ENCODE measurements around the gene CACTIN. TPM values are rescaled to one million over a fixed set of nuclear protein-coding genes. Genes with fewer than 3 reads are reported as not detected.
"Not testable (repeated sequence)": the region's sequence is repeated elsewhere in the genome, so short reads cannot be mapped to it uniquely, and the experiment has no call there.

The CACTIN gene
- total RNA-seq, 2 experiments from 2014 or later: 25.2 to 27.2 TPM

DNA sequence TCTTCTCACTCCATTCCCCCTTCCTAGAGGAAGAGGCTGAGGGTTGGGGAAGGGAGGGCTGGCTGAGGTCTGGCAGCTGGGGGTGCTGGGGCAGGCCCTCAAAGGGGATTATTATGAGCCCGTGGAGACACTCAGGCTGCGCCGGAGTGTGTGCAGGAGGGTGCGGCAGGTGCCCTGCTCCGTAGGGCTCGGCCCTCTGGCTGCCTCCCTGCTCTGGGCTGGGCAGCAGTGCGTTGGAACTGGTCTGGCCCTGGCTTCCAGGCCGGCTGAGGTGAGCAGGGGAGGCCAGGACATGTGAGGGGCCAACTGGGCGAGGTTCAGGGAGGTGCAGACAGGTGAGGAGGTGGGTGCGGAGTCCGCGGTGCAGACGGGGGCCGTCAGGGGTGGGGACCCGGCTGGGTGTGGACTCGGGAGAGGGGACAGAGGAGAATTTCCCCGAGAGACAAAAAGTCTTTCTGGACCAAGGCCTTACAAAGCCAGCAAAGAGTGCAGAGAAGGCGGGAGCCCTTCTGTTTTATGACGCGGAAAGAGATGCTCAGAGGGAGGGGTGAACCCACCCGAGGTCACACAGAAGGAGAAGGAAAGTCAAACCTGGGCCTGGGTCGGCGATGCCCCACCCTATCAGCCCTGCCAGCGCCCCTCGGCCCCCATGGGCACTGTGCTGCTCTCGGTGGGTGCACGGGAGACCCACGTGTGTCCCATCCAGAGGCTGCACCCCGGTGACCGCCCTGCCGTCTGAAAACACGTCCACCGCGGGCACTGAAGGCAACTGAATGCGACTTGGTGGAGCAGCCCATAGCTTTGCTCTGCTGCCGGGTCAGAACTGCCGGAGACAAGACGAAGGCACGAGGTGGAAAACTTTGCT, 42.7 kb upstream of the CACTIN start:
- POLR2A ChIA-PET: no interaction called here
- H3K27ac Mint-ChIP-seq: no peak overlapping the region

DNA sequence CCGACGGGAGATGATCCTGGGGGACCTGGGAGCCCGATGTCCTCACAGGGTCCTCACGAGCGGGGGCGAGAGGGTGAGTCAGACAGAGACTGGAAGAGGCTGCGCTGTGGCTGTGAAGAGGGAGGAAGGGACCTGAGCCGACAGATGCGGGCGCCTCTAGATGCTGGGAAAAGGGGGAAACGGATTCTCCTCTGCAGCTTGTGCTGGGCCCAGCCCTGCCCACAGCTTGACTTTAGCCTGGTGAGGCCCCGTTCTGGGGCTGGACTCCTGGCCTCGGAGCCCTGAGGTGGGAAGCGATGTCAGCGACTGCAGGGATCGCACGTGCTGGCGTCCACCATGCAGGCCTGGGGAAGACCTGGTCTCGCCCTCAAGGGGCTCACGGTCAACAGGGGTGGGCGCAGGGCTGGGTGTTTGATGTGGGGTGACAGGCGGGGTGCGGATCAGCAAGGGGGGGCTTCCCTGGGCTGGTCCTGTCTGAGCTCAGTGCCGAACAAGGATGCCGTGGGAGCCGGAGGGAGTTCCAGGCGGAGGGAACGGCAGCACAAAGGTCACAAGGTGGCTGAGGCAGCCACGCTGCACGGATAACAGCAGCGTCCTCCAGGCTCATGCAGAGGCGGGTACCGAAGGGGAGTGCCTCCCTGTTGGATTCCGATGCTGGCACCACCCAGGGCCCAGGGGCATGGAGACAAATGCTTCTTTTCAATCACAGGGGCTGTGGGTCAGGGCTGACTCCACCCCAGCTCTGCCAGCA, 41.9 kb upstream of the CACTIN start:
- no peak overlapping the region for H3K27ac Mint-ChIP-seq
- intact Hi-C loops (cut with micrococcal nuclease): no loop called here
- CTCF ChIA-PET: interaction anchor here (3.5 to 3.9 kb wide), 2 partner anchors 24 to 39 kb away, joined by 15 to 21 read pairs; partner anchors contain the start of gene TJP3
- no peaks in the 10 kb centered on the region for H3K27me3 Mint-ChIP-seq
- H3K4me1 Mint-ChIP-seq (ENCODE audit: low read depth): peaks cover 21% of the 10 kb centered on the region
- peaks cover 5% of the 10 kb centered on the region for H3K36me3 Mint-ChIP-seq
- H3K9me3 Mint-ChIP-seq: no peaks in the 10 kb centered on the region
- POLR2A ChIA-PET: no interaction called here
- H3K4me3 Mint-ChIP-seq: no peak overlapping the region
- no peak for DNase-seq

More for the DNA sequence above, 42.7 kb upstream of the CACTIN start:
- no peaks in the 10 kb centered on the region for H3K9me3 Mint-ChIP-seq
- intact Hi-C loops (cut with micrococcal nuclease): no loop called here
- no peaks in the 10 kb centered on the region for H3K27me3 Mint-ChIP-seq
- H3K4me1 Mint-ChIP-seq (ENCODE audit: low read depth): peaks cover 21% of the 10 kb centered on the region
- CTCF ChIA-PET: interaction anchor here (3.9 kb wide), 1 partner anchor 38 kb away, joined by 21 read pairs; the partner anchor contains the start of gene TJP3
- no peak for DNase-seq
- peaks cover 2% of the 10 kb centered on the region for H3K36me3 Mint-ChIP-seq
- H3K4me3 Mint-ChIP-seq: no peak overlapping the region

DNA sequence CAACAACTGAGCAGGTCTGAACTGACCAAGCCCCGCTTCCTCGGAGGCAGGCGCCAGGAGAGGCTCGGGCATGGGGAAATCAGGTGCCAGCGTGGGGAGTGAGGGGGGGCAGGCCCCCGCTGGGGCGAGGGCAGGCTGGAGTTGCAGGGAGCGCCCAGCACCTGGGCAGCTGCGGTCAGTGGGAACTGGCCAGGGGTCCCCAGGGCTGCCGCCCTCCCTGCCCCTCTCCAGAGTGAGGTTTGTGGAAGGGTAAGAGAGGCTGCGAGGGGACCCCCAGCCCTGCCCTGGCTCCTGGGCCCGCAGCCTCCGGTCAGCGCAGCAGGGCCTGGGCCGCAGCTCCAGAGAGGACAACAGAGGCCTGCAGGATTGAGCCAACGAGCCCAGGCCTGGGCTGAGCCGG, 41.2 kb upstream of the CACTIN start:
- H3K27me3 Mint-ChIP-seq: no peaks in the 10 kb centered on the region
- intact Hi-C loops (cut with micrococcal nuclease): no loop called here
- no peak for DNase-seq
- CTCF ChIA-PET: interaction anchor here (0.7 to 3.9 kb wide), 5 partner anchors 25 to 113 kb away, joined by 3 to 21 read pairs (median 13); partner anchors contain the start of genes PIP5K1C and TJP3
- H3K9me3 Mint-ChIP-seq: no peaks in the 10 kb centered on the region
- peaks cover 19% of the 10 kb centered on the region for H3K4me1 Mint-ChIP-seq (ENCODE audit: low read depth)
- POLR2A ChIA-PET: no interaction called here
- H3K36me3 Mint-ChIP-seq: peaks cover 3% of the 10 kb centered on the region
- H3K27ac Mint-ChIP-seq: no peak overlapping the region
- no peak overlapping the region for H3K4me3 Mint-ChIP-seq

DNA sequence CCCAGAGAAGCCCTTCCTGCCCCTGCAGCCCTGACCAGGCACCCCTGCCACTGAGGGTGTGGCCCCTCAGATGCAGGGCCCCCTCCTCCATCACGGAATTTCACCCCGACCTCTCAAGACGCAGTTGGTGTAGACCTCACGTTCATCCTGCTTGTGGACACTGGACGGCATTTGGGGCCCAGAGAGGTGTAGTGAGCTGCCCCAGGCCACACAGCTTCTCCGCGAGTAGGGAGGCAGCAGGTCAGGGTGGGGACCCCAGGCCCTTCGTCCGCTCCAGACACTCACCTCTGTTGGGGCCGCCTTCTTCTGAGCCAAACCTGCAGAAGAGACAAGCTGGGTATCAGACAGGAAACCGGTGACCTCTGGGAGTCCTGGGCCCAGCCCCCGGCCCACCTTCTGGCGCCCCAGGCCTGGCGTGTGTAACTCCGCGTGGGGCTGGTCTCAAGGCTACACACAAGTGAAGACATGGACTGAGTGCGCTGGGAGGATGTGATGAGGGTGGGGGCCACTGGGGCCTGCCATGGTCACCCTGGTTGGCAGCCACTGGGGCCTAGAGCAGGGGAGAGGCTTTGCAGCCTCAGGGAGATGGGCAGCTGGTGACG, 40.5 kb upstream of the CACTIN start:
- no peaks in the 10 kb centered on the region for H3K27me3 Mint-ChIP-seq
- no peak for DNase-seq
- ChIA-PET CTCF (interaction anchor here (0.7 to 3.9 kb wide), 8 partner anchors 25 to 122 kb away, joined by 3 to 21 read pairs (median 9); partner anchors contain the start of genes PIP5K1C and TJP3), POLR2A (no interaction called here)
- peaks cover 15% of the 10 kb centered on the region for H3K4me1 Mint-ChIP-seq (ENCODE audit: low read depth)
- no peaks in the 10 kb centered on the region for H3K9me3 Mint-ChIP-seq
- intact Hi-C loops (cut with micrococcal nuclease): no loop called here
- no peak overlapping the region for H3K4me3 Mint-ChIP-seq
- H3K27ac Mint-ChIP-seq: no peak overlapping the region
- peaks cover 3% of the 10 kb centered on the region for H3K36me3 Mint-ChIP-seq

DNA sequence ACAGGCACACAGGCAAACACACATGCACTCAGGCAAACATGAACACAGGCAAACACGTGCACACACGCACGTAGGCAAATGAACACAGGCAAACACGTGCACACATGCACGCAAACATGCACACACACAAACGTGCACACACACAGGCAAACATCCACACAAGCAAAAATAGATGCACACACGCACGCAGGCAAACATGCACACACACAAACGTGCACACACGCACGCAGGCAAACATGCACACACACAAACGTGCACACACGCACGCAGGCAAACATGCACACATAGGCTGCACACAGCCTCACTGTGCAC, 39.9 kb upstream of the CACTIN start:
- H3K4me1 Mint-ChIP-seq (ENCODE audit: low read depth): peaks cover 10% of the 10 kb centered on the region
- H3K4me3 Mint-ChIP-seq, H3K36me3 Mint-ChIP-seq, H3K27me3 Mint-ChIP-seq, POLR2A ChIA-PET, DNase-seq, H3K27ac Mint-ChIP-seq, H3K9me3 Mint-ChIP-seq: not testable (repeated sequence)
- CTCF ChIA-PET: interaction anchor here (0.6 to 3.9 kb wide), 11 partner anchors 8 to 1833 kb away, joined by 3 to 21 read pairs (median 6); partner anchors contain the start of genes PIP5K1C and TJP3
- intact Hi-C loops (cut with micrococcal nuclease): loop anchor here (1.0 kb wide), 2 partner anchors 34 to 40 kb away; partner anchors contain the start of gene PIP5K1C

DNA sequence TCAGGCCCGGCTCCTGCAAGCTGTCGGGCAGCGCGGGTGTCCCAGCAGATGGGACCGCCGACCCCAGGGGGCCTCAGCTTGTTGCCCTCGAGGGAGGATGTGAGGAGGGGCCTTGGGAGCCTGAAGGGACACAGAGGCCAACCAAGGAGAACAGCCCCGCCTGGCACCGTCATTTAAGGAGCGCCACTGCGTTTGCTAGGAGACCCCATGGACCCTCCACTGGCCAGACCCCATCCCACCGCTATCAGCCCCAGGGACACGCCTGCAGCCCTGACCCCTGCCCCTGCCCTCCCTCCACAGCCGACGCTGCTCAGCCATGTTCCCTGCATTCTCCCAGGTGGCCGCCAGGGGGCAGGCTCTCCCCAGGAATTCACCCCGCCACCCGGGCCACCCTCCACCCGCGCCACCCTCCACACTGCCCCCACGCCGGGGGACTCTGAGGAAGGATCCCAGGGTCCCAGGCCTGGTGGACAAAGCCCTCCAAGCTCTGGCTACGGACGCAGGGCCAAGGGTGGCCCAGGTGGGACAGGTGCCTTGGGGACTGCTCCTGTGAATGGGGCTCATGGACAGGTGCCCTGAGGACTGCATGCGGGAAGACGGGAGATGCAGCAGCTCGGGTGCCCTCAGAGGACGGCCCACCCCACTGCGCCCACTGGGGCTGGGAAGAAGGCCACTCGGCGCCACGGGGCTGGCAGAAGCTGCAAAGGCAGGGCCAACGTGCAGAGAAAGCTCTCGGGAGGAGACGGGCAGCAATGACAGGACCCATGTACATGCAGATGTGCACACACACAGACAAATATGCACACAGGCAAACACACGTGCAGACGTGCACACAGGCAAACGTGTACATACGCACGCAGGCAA, 39.3 kb upstream of the CACTIN start:
- ChIA-PET CTCF (interaction anchor here (0.6 to 3.9 kb wide), 12 partner anchors 9 to 1833 kb away, joined by 3 to 21 read pairs (median 5); partner anchors contain the start of genes PIP5K1C and TJP3), POLR2A (no interaction called here)
- H3K36me3 Mint-ChIP-seq: peaks cover 7% of the 10 kb centered on the region
- peaks cover 5% of the 10 kb centered on the region for H3K4me1 Mint-ChIP-seq (ENCODE audit: low read depth)
- no peaks in the 10 kb centered on the region for H3K9me3 Mint-ChIP-seq
- intact Hi-C loops (cut with micrococcal nuclease): loop anchor here (1.0 kb wide), 2 partner anchors 34 to 40 kb away; partner anchors contain the start of gene PIP5K1C
- H3K4me3 Mint-ChIP-seq: no peak overlapping the region
- peak; percentile 82 for DNase-seq
- H3K27me3 Mint-ChIP-seq: no peaks in the 10 kb centered on the region
- H3K27ac Mint-ChIP-seq: no peak overlapping the region

DNA sequence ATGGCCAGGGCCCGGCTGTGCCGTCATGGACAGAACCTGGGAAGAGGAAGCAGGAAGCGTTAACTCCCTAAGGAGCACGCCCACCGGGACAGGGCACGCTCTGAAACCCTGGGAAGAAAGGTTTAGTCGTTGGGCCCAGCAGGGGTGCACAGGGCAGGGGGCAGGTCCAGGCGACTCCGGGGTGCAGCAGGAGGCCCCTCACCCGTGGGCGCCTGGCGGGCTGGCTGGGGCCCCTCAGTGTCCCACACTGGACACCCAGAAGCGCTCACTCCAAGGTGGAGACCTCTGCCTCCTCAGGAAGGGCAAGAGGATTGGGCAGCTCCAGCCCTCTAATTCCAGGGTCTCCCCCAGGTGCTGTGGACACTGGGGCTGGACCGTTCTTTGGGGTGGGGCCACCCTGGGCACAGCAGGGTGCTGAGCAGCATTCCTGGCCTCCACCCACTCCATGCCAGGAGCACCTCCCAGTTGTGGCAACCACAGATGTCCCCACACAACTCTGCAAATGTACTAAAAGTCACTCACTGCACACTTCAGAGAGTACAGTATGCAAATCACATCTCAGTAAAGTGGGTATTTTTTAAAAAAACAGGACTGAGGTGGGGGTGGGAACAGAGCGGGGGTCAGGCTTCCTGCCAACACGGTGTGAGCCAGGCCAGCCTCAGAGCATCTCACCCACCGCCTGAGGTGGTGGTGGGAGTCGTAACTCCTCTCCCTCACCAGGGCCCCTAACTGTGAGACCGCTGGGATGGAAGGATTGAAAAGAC, 38.5 kb upstream of the CACTIN start:
- no peak overlapping the region for H3K4me3 Mint-ChIP-seq
- DNase-seq: no peak
- H3K36me3 Mint-ChIP-seq: peaks cover 7% of the 10 kb centered on the region
- ChIA-PET CTCF (interaction anchor here (1.2 to 3.9 kb wide), 4 partner anchors 10 to 43 kb away, joined by 3 to 21 read pairs (median 14); partner anchors contain the start of genes PIP5K1C and TJP3), POLR2A (no interaction called here)
- no peak overlapping the region for H3K27ac Mint-ChIP-seq
- peaks cover 3% of the 10 kb centered on the region for H3K4me1 Mint-ChIP-seq (ENCODE audit: low read depth)
- no peaks in the 10 kb centered on the region for H3K27me3 Mint-ChIP-seq
- intact Hi-C loops (cut with micrococcal nuclease): no loop called here
- H3K9me3 Mint-ChIP-seq: no peaks in the 10 kb centered on the region

DNA sequence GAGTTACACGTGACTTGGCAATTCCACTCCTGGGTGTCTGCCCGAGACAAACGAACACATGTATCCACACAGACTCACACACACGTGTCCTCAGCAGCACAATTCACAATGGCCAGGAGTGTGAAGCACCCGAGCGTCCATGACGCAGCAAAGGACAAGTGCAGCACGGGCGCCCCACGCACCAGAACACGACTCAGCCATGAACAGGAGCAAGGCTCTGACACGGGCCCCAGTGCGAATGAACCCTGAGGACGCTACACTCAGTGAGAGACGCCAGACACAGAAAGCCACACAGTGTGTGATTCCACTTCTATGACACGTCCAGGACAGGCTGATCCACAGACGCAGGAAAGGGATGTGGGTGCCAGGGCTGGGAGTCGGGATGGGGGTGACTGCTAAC, 37.2 kb upstream of the CACTIN start:
- H3K27ac Mint-ChIP-seq: no peak overlapping the region
- intact Hi-C loops (cut with micrococcal nuclease): no loop called here
- no peaks in the 10 kb centered on the region for H3K9me3 Mint-ChIP-seq
- CTCF ChIA-PET: interaction anchor here (0.7 kb wide), 1 partner anchor 934 kb away, joined by 3 read pairs; no protein-coding TSS in a partner anchor
- peaks cover 7% of the 10 kb centered on the region for H3K36me3 Mint-ChIP-seq
- POLR2A ChIA-PET: no interaction called here
- no peak overlapping the region for H3K4me3 Mint-ChIP-seq
- DNase-seq: no peak
- no peaks in the 10 kb centered on the region for H3K27me3 Mint-ChIP-seq
- peaks cover 3% of the 10 kb centered on the region for H3K4me1 Mint-ChIP-seq (ENCODE audit: low read depth)

DNA sequence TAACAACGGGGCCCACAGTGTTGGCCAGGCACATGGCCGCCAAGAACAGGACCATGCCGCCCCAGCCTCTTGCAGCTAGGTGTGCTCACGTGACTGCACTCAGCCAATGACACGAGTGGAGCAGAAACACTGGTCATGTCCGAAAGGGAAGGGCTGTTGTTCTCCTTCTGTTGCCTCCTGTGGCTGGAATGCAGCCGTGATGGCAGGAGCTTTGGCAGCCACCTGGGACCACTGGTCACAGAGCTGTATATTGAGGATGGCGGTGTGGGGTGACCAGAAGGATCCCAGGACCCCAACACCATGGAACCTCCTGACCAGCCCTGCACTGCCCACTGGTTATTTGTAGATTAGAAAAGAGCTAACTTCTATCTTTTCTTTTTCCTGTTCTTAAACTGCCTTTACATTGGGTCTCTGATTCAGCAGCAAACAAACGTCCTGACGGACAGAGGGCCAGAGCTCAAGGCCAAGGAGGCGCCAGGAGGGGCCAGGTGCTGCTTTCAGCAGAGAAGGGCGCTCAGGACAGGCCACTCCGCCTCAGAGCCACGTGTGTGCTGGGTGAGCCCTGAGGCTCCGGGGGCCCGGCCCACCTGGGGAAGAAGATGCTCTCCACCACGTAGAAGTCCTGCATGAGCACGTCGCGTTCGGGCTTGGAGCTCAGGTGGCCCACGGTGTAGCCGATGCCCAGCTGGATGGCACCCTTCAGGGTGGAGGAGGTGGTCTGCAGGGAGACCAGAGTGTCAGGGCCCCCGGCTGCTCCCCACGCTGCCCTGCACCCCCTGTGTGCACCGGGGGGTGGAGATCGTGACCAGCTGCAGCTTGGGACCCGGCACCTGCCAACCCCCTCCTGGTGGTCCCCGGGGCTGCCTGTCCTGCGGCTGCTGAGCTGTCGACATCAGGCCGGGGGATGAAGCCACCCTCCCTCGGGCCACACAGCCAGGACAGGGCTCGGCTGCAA, 35.0 kb upstream of the CACTIN start:
- Mint-ChIP-seq H3K36me3 (peaks cover 15% of the 10 kb centered on the region), H3K27ac (no peak overlapping the region), H3K27me3 (no peaks in the 10 kb centered on the region), H3K4me3 (no peak overlapping the region), H3K4me1 (ENCODE audit: low read depth) (peaks cover 3% of the 10 kb centered on the region), H3K9me3 (no peaks in the 10 kb centered on the region)
- POLR2A ChIA-PET: no interaction called here
- no peak for DNase-seq
- CTCF ChIA-PET: interaction anchor here (1.2 to 2.1 kb wide), 4 partner anchors 29 to 47 kb away, joined by 4 to 14 read pairs (median 5); partner anchors contain the start of genes PIP5K1C and TJP3
- intact Hi-C loops (cut with micrococcal nuclease): no loop called here

Measured in activated CD4-positive, alpha-beta memory T cell treated with anti-CD3 and anti-CD28 coated beads for 36 hours (primary cell).